ENCODE measurements around the gene A2M. TPM values are rescaled to one million over a fixed set of nuclear protein-coding genes. Genes with fewer than 3 reads are reported as not detected.

Gene A2M
- total RNA-seq, 4 donors from 2014 or later = 77.1 to 135 (median 126) TPM

- Histone ChIP-seq H3K27me3 (no peaks in the 10 kb centered on the region), H3K4me1 (no peaks in the 10 kb centered on the region), H3K9me3 (peaks cover 0 to 3% (median 0%) of the 10 kb centered on the region in 3 donors), H3K36me3 (peaks cover 0 to 44% of the 10 kb centered on the region in 2 donors), H3K4me3 (no peak overlapping the region), H3K27ac (no peak overlapping the region)
- in situ Hi-C loops (cut with MboI; ENCODE audit: low sequenced_read_pairs in 4 of 4) = no loop called here
- TF ChIP-seq POLR2A (IDR thresholded peaks at IDR 0.05) (no peak), CTCF (IDR thresholded peaks at IDR 0.05 in 4 of 5, conservative IDR thresholded peaks at IDR 0.05 in 1 of 5) (no peak)
- DNase-seq (no peak), ATAC-seq (no peak)
- intact Hi-C loops (cut with DNase I; ENCODE audit: low total_unique reads) = no loop called here
Measured at GRCh38 chr12:9084417-9084816, 31.3 kb downstream of the A2M start.

DNA sequence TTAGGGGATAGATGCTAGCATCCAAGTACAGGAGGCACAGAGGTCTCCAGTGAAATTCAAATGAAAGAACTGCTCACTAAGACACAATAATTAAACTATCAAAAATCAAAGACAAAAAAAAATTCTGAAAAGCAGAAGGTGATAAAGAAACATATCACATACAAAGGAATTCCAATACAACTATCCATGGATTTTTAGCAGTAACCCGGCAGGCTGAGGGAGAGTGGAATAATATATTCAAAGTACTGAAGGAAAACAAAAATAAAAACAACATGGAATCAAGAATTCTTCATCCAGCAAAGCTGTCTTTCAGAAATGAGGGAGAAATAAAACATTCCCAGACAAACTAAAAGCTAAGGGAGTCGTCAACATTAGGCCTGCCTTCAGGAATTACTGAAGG lies 31.9 kb downstream of the A2M start:
- ATAC-seq (no peak), DNase-seq (no peak)
- Histone ChIP-seq H3K27me3 (no peaks in the 10 kb centered on the region), H3K4me1 (no peaks in the 10 kb centered on the region), H3K27ac (no peak overlapping the region), H3K36me3 (peaks cover 0 to 43% of the 10 kb centered on the region in 2 donors), H3K9me3 (peaks cover 0 to 3% (median 0%) of the 10 kb centered on the region in 3 donors), H3K4me3 (no peak overlapping the region)
- in situ Hi-C loops (cut with MboI; ENCODE audit: low sequenced_read_pairs in 4 of 4) = no loop called here
- intact Hi-C loops (cut with DNase I; ENCODE audit: low total_unique reads) = no loop called here
- TF ChIP-seq CTCF (IDR thresholded peaks at IDR 0.05 in 4 of 5, conservative IDR thresholded peaks at IDR 0.05 in 1 of 5) (no peak), POLR2A (IDR thresholded peaks at IDR 0.05) (no peak)

- in situ Hi-C loops (cut with MboI; ENCODE audit: low sequenced_read_pairs in 4 of 4) (no loop called here), intact Hi-C loops (cut with DNase I; ENCODE audit: low total_unique reads) (no loop called here)
- Histone ChIP-seq H3K27ac (no peak overlapping the region), H3K27me3 (no peaks in the 10 kb centered on the region), H3K9me3 (peaks cover 0 to 3% (median 0%) of the 10 kb centered on the region in 3 donors), H3K36me3 (peaks cover 0 to 46% of the 10 kb centered on the region in 2 donors), H3K4me3 (no peak overlapping the region), H3K4me1 (no peaks in the 10 kb centered on the region)
- no peak for ATAC-seq
- no peak for DNase-seq
- TF ChIP-seq CTCF (IDR thresholded peaks at IDR 0.05 in 4 of 5, conservative IDR thresholded peaks at IDR 0.05 in 1 of 5) (no peak), POLR2A (IDR thresholded peaks at IDR 0.05) (no peak)
Measured at GRCh38 chr12:9081667-9082427, 33.9 kb downstream of the A2M start.

DNA sequence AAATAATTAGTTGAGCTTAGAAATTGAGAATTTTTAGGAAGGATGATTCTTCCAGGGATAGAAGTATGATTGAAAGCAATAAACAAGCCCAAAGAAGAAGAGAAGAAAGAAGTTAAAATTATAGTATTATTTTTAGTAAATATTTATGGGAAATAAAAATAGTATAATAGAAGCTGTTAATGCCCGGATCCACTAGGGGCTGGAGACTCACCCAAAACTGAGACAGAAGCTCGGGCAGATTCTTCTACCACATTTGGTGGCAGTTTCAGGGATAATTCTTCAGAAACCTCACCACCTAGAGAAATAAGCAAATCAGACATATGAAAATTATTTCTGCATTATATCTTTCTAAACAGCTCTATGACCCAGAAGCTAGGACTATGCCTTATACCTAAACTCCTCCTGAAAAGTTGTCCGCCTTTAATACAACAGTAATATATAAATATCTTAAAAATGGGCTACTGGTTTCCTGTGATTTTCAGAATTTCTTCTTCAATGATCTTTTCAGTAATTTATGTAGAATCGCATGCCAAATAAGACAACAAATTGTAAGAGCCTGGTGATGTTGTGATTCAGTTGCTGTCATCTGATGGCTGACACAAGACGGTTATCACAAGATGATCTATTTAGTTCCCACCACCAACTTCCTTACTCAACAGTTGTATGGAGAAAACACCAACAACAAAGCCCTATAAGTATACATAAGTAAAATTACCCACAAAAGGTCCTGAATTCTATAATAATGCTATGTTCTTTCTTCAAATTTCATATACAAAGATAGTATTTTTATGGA lies 35.6 kb downstream of the A2M start:
- in situ Hi-C loops (cut with MboI; ENCODE audit: low sequenced_read_pairs in 4 of 4) (no loop called here), intact Hi-C loops (cut with DNase I; ENCODE audit: low total_unique reads) (no loop called here)
- H3K36me3 ChIP-seq = peaks cover 0 to 59% of the 10 kb centered on the region in 2 donors

More for the DNA sequence above, 35.6 kb downstream of the A2M start:
- no peaks in the 10 kb centered on the region for H3K4me1 ChIP-seq
- H3K4me3 ChIP-seq = no peak overlapping the region
- ATAC-seq (no peak), DNase-seq (no peak)
- H3K27ac ChIP-seq = no peak overlapping the region
- no peaks in the 10 kb centered on the region for H3K27me3 ChIP-seq
- TF ChIP-seq POLR2A (IDR thresholded peaks at IDR 0.05) (no peak), CTCF (IDR thresholded peaks at IDR 0.05 in 4 of 5, conservative IDR thresholded peaks at IDR 0.05 in 1 of 5) (no peak)
- H3K9me3 ChIP-seq = peaks cover 0 to 3% (median 0%) of the 10 kb centered on the region in 3 donors
